Gastroesophageal sphincter (tissue), 4 donors: ENCODE data around the gene SCGB3A2. TPM values are rescaled to one million over a fixed set of nuclear protein-coding genes. Genes with fewer than 3 reads are reported as not detected.

Experiments used
- ATAC-seq: fragments of 150-250 bp; one replicate; pipeline ENCODE4 v1.9.1; 2016; ENCODE audit warnings: mild to moderate bottlenecking, moderate library complexity
- H3K27ac ChIP-seq, 4 donors: fragments of 200-600 bp; sonication (generic) in 3 of 4; 1 replicate in 3 of 4; 2 replicates in 1 of 4; pipeline ENCODE4 v1.5.1; 2016 to 2019
- H3K27me3 ChIP-seq: fragments of 200-600 bp; sonication (generic); one replicate; pipeline ENCODE4 v1.5.1; 2019
- H3K36me3 ChIP-seq, 2 donors: fragments of 200-600 bp; sonication (generic); one replicate each; pipeline ENCODE4 v1.5.1; 2019; ENCODE audit warnings: control low read depth in 1 of 2
- H3K4me1 ChIP-seq, 3 donors: fragments of 200-600 bp; sonication (generic); 1 replicate in 2 of 3; 2 replicates in 1 of 3; pipeline ENCODE4 v1.5.1; 2016 to 2019; ENCODE audit warnings: control low read depth in 2 of 3
- H3K4me3 ChIP-seq, 2 donors: fragments of 200-600 bp; sonication (generic); one replicate each; pipeline ENCODE4 v1.5.1; 2019; ENCODE audit warnings: mild to moderate bottlenecking in 1 of 2, moderate library complexity in 1 of 2
- H3K9me3 ChIP-seq, 3 donors: fragments of 200-600 bp; sonication (generic); one replicate each; pipeline ENCODE4 v1.5.1; 2017 to 2019; ENCODE audit warnings: control low read depth in 2 of 3
- CTCF ChIP-seq, 4 experiments: fragments of 200-600 bp in 2 of 4; fragments of 450-650 bp in 2 of 4; sonication (generic) in 1 of 4; IDR thresholded peaks; one replicate each; pipeline ENCODE4 v1.5.1; 2017 to 2019; ENCODE audit warnings: antibody characterized with exemption in 4 of 4, mild to moderate bottlenecking in 2 of 4, moderate library complexity in 2 of 4
- EP300 ChIP-seq: sonication (generic); formaldehyde crosslinking; IDR thresholded peaks from one replicate; pipeline ENCODE4 v1.6.1; 2017; ENCODE audit warnings: antibody characterized with exemption, mild to moderate bottlenecking
- POLR2A ChIP-seq, 2 donors: fragments of 450-650 bp; IDR thresholded peaks; one replicate each; pipeline ENCODE4 v1.6.1; 2017; ENCODE audit warnings: antibody characterized with exemption in 2 of 2, mild to moderate bottlenecking in 2 of 2, moderate library complexity in 1 of 2
- POLR2AphosphoS5 ChIP-seq: sonication (generic); formaldehyde crosslinking; IDR thresholded peaks from one replicate; pipeline ENCODE4 v1.6.1; 2017; ENCODE audit warnings: antibody characterized with exemption
- WGBS, 2 donors: methylation state at CpG; one replicate each; pipeline ENCODE4 v1.1.5; 2018; ENCODE audit warnings: low coverage in 1 of 2; 5-methylcytosine and 5-hydroxymethylcytosine counted together
- total RNA-seq, 4 donors: library from RNA; depleted of rRNA; stranded (reverse); fragments of >200 nt; gene quantifications; one replicate each; pipeline ENCODE4 v1.1.0, GENCODE V29; 2016

Gene SCGB3A2
- total RNA-seq, 4 donors from 2014 or later: not detected

- TF ChIP-seq EP300: no peak
- TF ChIP-seq CTCF (IDR thresholded peaks at IDR 0.05): no peak
- TF ChIP-seq POLR2AphosphoS5: no peak
- no peak for TF ChIP-seq POLR2A (IDR thresholded peaks at IDR 0.05)
- no peak for ATAC-seq
- H3K4me1 ChIP-seq: no peaks in the 10 kb centered on the region
- WGBS, 2 donors: 89 to 100% methylated on average over 1 of the region's 1 CpG
- no peak overlapping the region for H3K4me3 ChIP-seq
- no peak overlapping the region for H3K27ac ChIP-seq
- H3K36me3 ChIP-seq: no peaks in the 10 kb centered on the region
- H3K9me3 ChIP-seq: no peaks in the 10 kb centered on the region
- H3K27me3 ChIP-seq: no peaks in the 10 kb centered on the region
Measured at GRCh38 chr5:147895864-147896263, 17.4 kb downstream of the SCGB3A2 start.

- H3K4me3 ChIP-seq: no peak overlapping the region
- no peaks in the 10 kb centered on the region for H3K36me3 ChIP-seq
- 53 to 65% methylated on average over 3 of the region's 3 CpGs for WGBS, 2 donors
- H3K27me3 ChIP-seq: no peaks in the 10 kb centered on the region
- no peak for ATAC-seq
- TF ChIP-seq POLR2A (IDR thresholded peaks at IDR 0.05) (no peak), POLR2AphosphoS5 (no peak), EP300 (no peak), CTCF (IDR thresholded peaks at IDR 0.05) (no peak)
- H3K9me3 ChIP-seq: no peaks in the 10 kb centered on the region
- no peak overlapping the region for H3K27ac ChIP-seq
- no peaks in the 10 kb centered on the region for H3K4me1 ChIP-seq
Measured at GRCh38 chr5:147898875-147899401, 20.4 kb downstream of the SCGB3A2 start.

GRCh38 chr5:147901599-147902039, 23.1 kb downstream of the SCGB3A2 start:
- H3K36me3 ChIP-seq: no peaks in the 10 kb centered on the region
- H3K9me3 ChIP-seq: no peaks in the 10 kb centered on the region
- H3K27ac ChIP-seq: no peak overlapping the region
- TF ChIP-seq POLR2A (IDR thresholded peaks at IDR 0.05) (no peak), CTCF (IDR thresholded peaks at IDR 0.05) (no peak), EP300 (no peak), POLR2AphosphoS5 (no peak)
- WGBS, 2 donors: 61 to 68% methylated on average over 6 to 11 of the region's 12 CpGs
- no peak overlapping the region for H3K4me3 ChIP-seq
- H3K4me1 ChIP-seq: no peaks in the 10 kb centered on the region
- no peaks in the 10 kb centered on the region for H3K27me3 ChIP-seq
- ATAC-seq: no peak

GRCh38 chr5:147902609-147903115, 24.2 kb downstream of the SCGB3A2 start:
- no peaks in the 10 kb centered on the region for H3K4me1 ChIP-seq
- no peaks in the 10 kb centered on the region for H3K36me3 ChIP-seq
- H3K4me3 ChIP-seq: no peak overlapping the region
- no peaks in the 10 kb centered on the region for H3K27me3 ChIP-seq
- no peaks in the 10 kb centered on the region for H3K9me3 ChIP-seq
- ATAC-seq: no peak
- TF ChIP-seq POLR2AphosphoS5: no peak
- H3K27ac ChIP-seq: no peak overlapping the region

- Histone ChIP-seq H3K36me3 (no peaks in the 10 kb centered on the region), H3K27ac (no peak overlapping the region), H3K27me3 (no peaks in the 10 kb centered on the region), H3K9me3 (no peaks in the 10 kb centered on the region), H3K4me3 (no peak overlapping the region), H3K4me1 (no peaks in the 10 kb centered on the region)
- WGBS, 2 donors: 65 to 71% methylated on average over 4 of the region's 4 CpGs
- ATAC-seq: no peak
- TF ChIP-seq CTCF (IDR thresholded peaks at IDR 0.05) (no peak), POLR2A (IDR thresholded peaks at IDR 0.05) (no peak), EP300 (no peak), POLR2AphosphoS5 (no peak)
Measured at GRCh38 chr5:147904110-147904509, 25.6 kb downstream of the SCGB3A2 start.
